ENCODE results near the gene HSD17B10. TPM values are rescaled to one million over a fixed set of nuclear protein-coding genes. Genes with fewer than 3 reads are reported as not detected.

The HSD17B10 gene
- total RNA-seq, 4 donors from 2014 or later: 34.7 to 63.5 (median 44.4) TPM

DNA sequence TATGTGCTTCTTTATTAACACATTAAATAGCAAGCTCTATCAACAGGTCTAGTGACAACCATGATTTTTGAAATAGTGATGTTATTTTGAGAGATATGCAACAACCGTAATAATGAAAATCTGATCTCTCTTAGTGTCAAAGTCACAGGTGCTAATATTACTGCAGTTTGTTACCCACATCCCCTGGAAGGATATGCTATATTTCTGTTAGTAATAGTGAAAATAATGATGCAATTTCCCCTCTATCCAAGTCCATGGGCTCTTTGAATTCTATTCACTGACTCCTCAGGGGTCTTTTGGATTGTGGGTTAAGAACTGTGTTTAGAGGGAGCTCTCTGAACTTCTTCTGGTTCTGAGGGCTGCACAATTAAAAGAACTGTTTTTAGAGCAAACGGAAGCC lies 3.0 kb upstream of the HSD17B10 start:
- Histone ChIP-seq H3K4me1 (peaks cover 0 to 6% (median 0%) of the 10 kb centered on the region in 4 donors), H3K4me3 (no peak overlapping the region), H3K27ac (no peak overlapping the region), H3K27me3 (no peaks in the 10 kb centered on the region), H3K9me3 (no peaks in the 10 kb centered on the region), H3K36me3 (no peaks in the 10 kb centered on the region)
- TF ChIP-seq CTCF (IDR thresholded peaks at IDR 0.05) (no peak), POLR2A (IDR thresholded peaks at IDR 0.05) (no peak)
- no peak for DNase-seq

- peak; percentile 54 to 80 (median 64) for TF ChIP-seq CTCF (IDR thresholded peaks at IDR 0.05)
- TF ChIP-seq POLR2A (IDR thresholded peaks at IDR 0.05): no peak
- DNase-seq: peak; percentile 53 to 82 (median 59)
- Histone ChIP-seq H3K27me3 (no peaks in the 10 kb centered on the region), H3K4me3 (no peak overlapping the region), H3K4me1 (peaks cover 0 to 6% (median 0%) of the 10 kb centered on the region in 4 donors), H3K9me3 (no peaks in the 10 kb centered on the region), H3K36me3 (peaks cover 0 to 9% (median 0%) of the 10 kb centered on the region in 3 donors), H3K27ac (no peak overlapping the region)
Measured at GRCh38 chrX:53435997-53436396, 1.8 kb upstream of the HSD17B10 start.

DNA sequence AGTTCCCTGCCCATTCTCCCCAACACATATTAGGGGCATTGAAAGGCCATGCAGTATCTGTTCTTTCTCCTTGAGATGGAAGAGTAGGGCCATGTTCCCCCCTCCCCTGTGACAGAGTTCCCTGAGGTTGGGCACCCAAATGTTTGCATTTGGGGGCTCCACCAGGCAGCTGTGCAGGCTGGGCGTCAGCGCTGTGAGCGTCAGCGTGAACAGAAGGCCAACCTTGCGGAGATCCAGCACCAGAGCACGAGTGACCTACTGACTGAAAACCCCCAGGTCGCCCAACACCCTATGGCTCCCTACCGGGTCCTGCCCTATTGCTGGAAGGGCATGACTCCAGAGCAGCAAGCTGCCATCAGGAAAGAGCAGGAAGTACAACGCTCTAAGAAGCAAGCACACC lies 3.9 kb downstream of the HSD17B10 start:
- no peak for DNase-seq
- H3K27ac ChIP-seq: no peak overlapping the region
- peaks cover 0 to 6% (median 0%) of the 10 kb centered on the region in 4 donors for H3K4me1 ChIP-seq

GRCh38 chrX:53429755-53430154 lies 4.4 kb downstream of the HSD17B10 start:
- no peak for DNase-seq
- no peaks in the 10 kb centered on the region for H3K27me3 ChIP-seq
- H3K4me3 ChIP-seq: no peak overlapping the region
- no peaks in the 10 kb centered on the region for H3K9me3 ChIP-seq
- no peak for TF ChIP-seq POLR2A (IDR thresholded peaks at IDR 0.05)
- TF ChIP-seq CTCF (IDR thresholded peaks at IDR 0.05): no peak
- H3K4me1 ChIP-seq: peaks cover 0 to 6% (median 0%) of the 10 kb centered on the region in 4 donors
- H3K36me3 ChIP-seq: peaks cover 0 to 16% (median 0%) of the 10 kb centered on the region in 3 donors
- no peak overlapping the region for H3K27ac ChIP-seq

More for the DNA sequence above, 3.9 kb downstream of the HSD17B10 start:
- H3K27me3 ChIP-seq: no peaks in the 10 kb centered on the region
- peaks cover 0 to 16% (median 0%) of the 10 kb centered on the region in 3 donors for H3K36me3 ChIP-seq
- no peaks in the 10 kb centered on the region for H3K9me3 ChIP-seq
- no peak for TF ChIP-seq POLR2A (IDR thresholded peaks at IDR 0.05)
- no peak for TF ChIP-seq CTCF (IDR thresholded peaks at IDR 0.05)
- H3K4me3 ChIP-seq: no peak overlapping the region

- Histone ChIP-seq H3K36me3 (no peaks in the 10 kb centered on the region), H3K27ac (peak within 1 kb of the TSS; percentile 89 to 95 (median 93)), H3K4me3 (peak within 1 kb of the TSS; percentile 57 to 77 (median 72)), H3K27me3 (no peaks in the 10 kb centered on the region), H3K9me3 (no peaks in the 10 kb centered on the region), H3K4me1 (peaks cover 0 to 12% (median 4%) of the 10 kb centered on the region in 4 donors)
- TF ChIP-seq POLR2A (IDR thresholded peaks at IDR 0.05): no peak
- TF ChIP-seq CTCF (IDR thresholded peaks at IDR 0.05): no peak
- DNase-seq: no peak
Measured at GRCh38 chrX:53422861-53423306, 11.3 kb downstream of the HSD17B10 start, which contains the start of gene RIBC1. Gene RIBC1, plus strand, starts transcription at chrX:53422873. Its CDS starts 3,404 bp downstream, at chrX:53426277.

All from Peyer's patch (tissue), 4 donors.